ENCODE measurements around the gene RAB8B.

DNA sequence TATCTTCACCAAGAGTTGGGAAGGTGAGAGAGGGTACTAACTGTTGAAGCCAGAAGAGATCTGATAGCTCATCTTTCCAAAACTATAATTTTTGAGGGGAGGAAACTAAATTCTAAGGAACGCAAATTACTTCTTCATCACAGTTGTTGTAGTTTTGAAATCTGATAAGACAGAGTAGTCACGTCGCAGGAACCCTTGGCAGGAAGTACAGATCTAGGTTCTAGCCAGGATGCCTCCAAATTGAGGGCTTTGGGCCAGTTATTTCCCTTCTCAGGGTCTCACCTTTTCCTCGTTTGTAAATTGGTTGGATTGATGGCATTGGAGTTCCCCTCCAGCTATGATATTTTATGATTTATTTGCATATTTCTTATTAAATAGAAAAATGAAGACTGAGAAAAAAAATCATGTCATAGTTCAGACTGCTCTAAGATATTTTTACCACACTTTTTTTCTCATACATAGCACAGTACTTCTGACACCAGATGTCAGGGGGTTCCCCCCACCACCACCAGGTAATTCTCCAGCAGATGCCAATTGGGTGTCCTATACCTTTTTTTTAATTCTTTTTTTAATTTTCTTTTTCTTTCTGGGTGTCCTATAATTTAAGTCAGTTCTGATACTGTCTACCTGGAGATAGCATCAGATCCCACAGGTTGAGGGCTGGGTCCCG lies 55.7 kb downstream of the RAB8B start:
- TF ChIP-seq, protein P1, sequence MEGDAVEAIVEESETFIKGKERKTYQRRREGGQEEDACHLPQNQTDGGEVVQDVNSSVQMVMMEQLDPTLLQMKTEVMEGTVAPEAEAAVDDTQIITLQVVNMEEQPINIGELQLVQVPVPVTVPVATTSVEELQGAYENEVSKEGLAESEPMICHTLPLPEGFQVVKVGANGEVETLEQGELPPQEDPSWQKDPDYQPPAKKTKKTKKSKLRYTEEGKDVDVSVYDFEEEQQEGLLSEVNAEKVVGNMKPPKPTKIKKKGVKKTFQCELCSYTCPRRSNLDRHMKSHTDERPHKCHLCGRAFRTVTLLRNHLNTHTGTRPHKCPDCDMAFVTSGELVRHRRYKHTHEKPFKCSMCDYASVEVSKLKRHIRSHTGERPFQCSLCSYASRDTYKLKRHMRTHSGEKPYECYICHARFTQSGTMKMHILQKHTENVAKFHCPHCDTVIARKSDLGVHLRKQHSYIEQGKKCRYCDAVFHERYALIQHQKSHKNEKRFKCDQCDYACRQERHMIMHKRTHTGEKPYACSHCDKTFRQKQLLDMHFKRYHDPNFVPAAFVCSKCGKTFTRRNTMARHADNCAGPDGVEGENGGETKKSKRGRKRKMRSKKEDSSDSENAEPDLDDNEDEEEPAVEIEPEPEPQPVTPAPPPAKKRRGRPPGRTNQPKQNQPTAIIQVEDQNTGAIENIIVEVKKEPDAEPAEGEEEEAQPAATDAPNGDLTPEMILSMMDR (IDR thresholded peaks at IDR 0.05): no peak
- no peak for TF ChIP-seq POLR2A (IDR thresholded peaks at IDR 0.05)

All from testis (tissue), 2 donors.